Right atrium auricular region (tissue), 2 donors: Measurements from ENCODE around the gene GALNT15. TPM values are rescaled to one million over a fixed set of nuclear protein-coding genes. Genes with fewer than 3 reads are reported as not detected.

ENCODE experiments used
- DNase-seq: peaks from one replicate; pipeline ENCODE4 v3.0.0-alpha.2; 2019; ENCODE audit warnings: low spot score
- H3K27ac ChIP-seq, 2 donors: fragments of 200-600 bp; sonication (generic); 1 replicate in 1 of 2; 2 replicates in 1 of 2; pipeline ENCODE4 v1.5.1; 2016 to 2019
- H3K27me3 ChIP-seq, 2 donors: fragments of 200-600 bp; sonication (generic); one replicate each; pipeline versions ENCODE4 v1.5.1 to v1.6.0; 2017 to 2019
- H3K36me3 ChIP-seq: fragments of 200-600 bp; sonication (generic); one replicate; pipeline ENCODE4 v1.5.1; 2016
- H3K4me1 ChIP-seq, 2 donors: fragments of 200-600 bp; sonication (generic); one replicate each; pipeline versions ENCODE4 v1.5.1 to v1.6.0; 2017 to 2019
- H3K4me3 ChIP-seq, 2 donors: fragments of 200-600 bp; sonication (generic); 1 replicate in 1 of 2; 2 replicates in 1 of 2; pipeline ENCODE4 v1.5.1; 2017 to 2019; ENCODE audit warnings: mild to moderate bottlenecking in 1 of 2, moderate library complexity in 1 of 2
- H3K9me3 ChIP-seq, 2 donors: fragments of 200-600 bp; sonication (generic); one replicate each; pipeline ENCODE4 v1.5.1; 2019
- CTCF ChIP-seq, 2 donors: fragments of 200-600 bp; sonication (generic); IDR thresholded peaks; one replicate each; pipeline ENCODE4 v1.5.1; 2019; ENCODE audit warnings: antibody characterized with exemption in 2 of 2
- total RNA-seq, 2 donors: library from RNA; depleted of rRNA; stranded (reverse); fragments of >200 nt; gene quantifications; one replicate each; pipeline ENCODE4 v1.1.0, GENCODE V29; 2016

The GALNT15 gene
- total RNA-seq, 2 donors from 2014 or later: 21.7 to 83.1 TPM

GRCh38 chr3:16204751-16205150 lies 30.3 kb downstream of the GALNT15 start:
- no peak for DNase-seq
- Histone ChIP-seq H3K9me3 (no peaks in the 10 kb centered on the region), H3K27ac (no peak overlapping the region), H3K36me3 (peaks cover 57% of the 10 kb centered on the region), H3K4me3 (no peak overlapping the region), H3K27me3 (no peaks in the 10 kb centered on the region), H3K4me1 (no peaks in the 10 kb centered on the region)
- TF ChIP-seq CTCF (IDR thresholded peaks at IDR 0.05): no peak

- H3K27me3 ChIP-seq: no peaks in the 10 kb centered on the region
- no peaks in the 10 kb centered on the region for H3K9me3 ChIP-seq
- no peaks in the 10 kb centered on the region for H3K4me1 ChIP-seq
- DNase-seq: no peak
- no peak for TF ChIP-seq CTCF (IDR thresholded peaks at IDR 0.05)
- H3K36me3 ChIP-seq: peaks cover 61% of the 10 kb centered on the region
- no peak overlapping the region for H3K27ac ChIP-seq
- H3K4me3 ChIP-seq: no peak overlapping the region
Observed at GRCh38 chr3:16205156-16205870, 30.8 kb downstream of the GALNT15 start.

- peaks cover 57% of the 10 kb centered on the region for H3K36me3 ChIP-seq
- no peaks in the 10 kb centered on the region for H3K27me3 ChIP-seq
- H3K4me3 ChIP-seq: no peak overlapping the region
- DNase-seq: no peak
- H3K4me1 ChIP-seq: no peaks in the 10 kb centered on the region
- H3K9me3 ChIP-seq: no peaks in the 10 kb centered on the region
- H3K27ac ChIP-seq: no peak overlapping the region
- no peak for TF ChIP-seq CTCF (IDR thresholded peaks at IDR 0.05)
Observed at GRCh38 chr3:16207031-16207430, 32.6 kb downstream of the GALNT15 start.

GRCh38 chr3:16211176-16211904 lies 36.9 kb downstream of the GALNT15 start:
- Histone ChIP-seq H3K4me1 (no peaks in the 10 kb centered on the region), H3K36me3 (peaks cover 47% of the 10 kb centered on the region), H3K9me3 (no peaks in the 10 kb centered on the region), H3K4me3 (no peak overlapping the region), H3K27ac (no peak overlapping the region), H3K27me3 (no peaks in the 10 kb centered on the region)
- no peak for TF ChIP-seq CTCF (IDR thresholded peaks at IDR 0.05)
- DNase-seq: no peak

- Histone ChIP-seq H3K36me3 (peaks cover 47% of the 10 kb centered on the region), H3K27ac (no peak overlapping the region), H3K27me3 (no peaks in the 10 kb centered on the region), H3K4me1 (no peaks in the 10 kb centered on the region), H3K9me3 (no peaks in the 10 kb centered on the region), H3K4me3 (no peak overlapping the region)
- no peak for TF ChIP-seq CTCF (IDR thresholded peaks at IDR 0.05)
- no peak for DNase-seq
Observed at GRCh38 chr3:16214366-16214765, 39.9 kb downstream of the GALNT15 start.
